Thoracic aorta (tissue), 2 donors: ENCODE results near the gene WNT3. TPM values are rescaled to one million over a fixed set of nuclear protein-coding genes. Genes with fewer than 3 reads are reported as not detected.
"Not testable (repeated sequence)": the region's sequence is repeated elsewhere in the genome, so short reads cannot be mapped to it uniquely, and the experiment has no call there.

Experiments used
- ATAC-seq: fragments of 150-250 bp; one replicate; pipeline ENCODE4 v1.8.0; 2017; ENCODE audit warnings: low read depth; ENCODE audit not compliant: insufficient number of reproducible peaks, low FRiP score
- DNase-seq: peaks from one replicate; pipeline ENCODE4 v3.0.0-alpha.2; 2020; ENCODE audit warnings: low spot score
- H3K27ac ChIP-seq, 2 donors: fragments of 200-600 bp; sonication (generic); 1 replicate in 1 of 2; 2 replicates in 1 of 2; pipeline ENCODE4 v1.5.1; 2016; ENCODE audit warnings: mild to moderate bottlenecking in 2 of 2, moderate library complexity in 2 of 2
- H3K27me3 ChIP-seq: fragments of 200-600 bp; sonication (generic); replicated peaks from 2 replicates; pipeline ENCODE4 v1.6.0; 2016; ENCODE audit warnings: mild to moderate bottlenecking; ENCODE audit not compliant: insufficient read depth
- H3K36me3 ChIP-seq: fragments of 200-600 bp; sonication (generic); one replicate; pipeline ENCODE4 v1.5.1; 2016
- H3K4me1 ChIP-seq, 2 donors: fragments of 200-600 bp; sonication (generic); 1 replicate in 1 of 2; 2 replicates in 1 of 2; pipeline versions ENCODE4 v1.5.1 to v1.6.0; 2016; ENCODE audit warnings: low read depth in 2 of 2, mild to moderate bottlenecking in 1 of 2; ENCODE audit not compliant: control insufficient read depth in 1 of 2
- H3K4me3 ChIP-seq: fragments of 200-600 bp; sonication (generic); 2 replicates; pipeline ENCODE4 v1.5.1; 2016; ENCODE audit warnings: mild to moderate bottlenecking
- H3K9me3 ChIP-seq: fragments of 200-600 bp; sonication (generic); 2 replicates; pipeline ENCODE4 v1.5.1; 2016
- total RNA-seq, 2 donors: library from RNA; depleted of rRNA; stranded (reverse); fragments of >200 nt; gene quantifications; one replicate each; pipeline versions ENCODE4 v1.1.0 to v1.2.3, GENCODE V29; 2016
- TF ChIP-seq, protein P1 (sequence below): fragments of 200-600 bp; sonication (generic); IDR thresholded peaks from one replicate; pipeline ENCODE4 v1.5.1; 2019; ENCODE audit warnings: antibody characterized with exemption

Gene WNT3
- total RNA-seq, 2 donors from 2014 or later = 0.27 to 0.35 TPM

- Histone ChIP-seq H3K27me3 (peaks cover 4% of the 10 kb centered on the region), H3K36me3 (no peaks in the 10 kb centered on the region), H3K9me3 (no peaks in the 10 kb centered on the region), H3K27ac (no peak overlapping the region), H3K4me1 (no peaks in the 10 kb centered on the region), H3K4me3 (no peak overlapping the region)
- TF ChIP-seq, protein P1, sequence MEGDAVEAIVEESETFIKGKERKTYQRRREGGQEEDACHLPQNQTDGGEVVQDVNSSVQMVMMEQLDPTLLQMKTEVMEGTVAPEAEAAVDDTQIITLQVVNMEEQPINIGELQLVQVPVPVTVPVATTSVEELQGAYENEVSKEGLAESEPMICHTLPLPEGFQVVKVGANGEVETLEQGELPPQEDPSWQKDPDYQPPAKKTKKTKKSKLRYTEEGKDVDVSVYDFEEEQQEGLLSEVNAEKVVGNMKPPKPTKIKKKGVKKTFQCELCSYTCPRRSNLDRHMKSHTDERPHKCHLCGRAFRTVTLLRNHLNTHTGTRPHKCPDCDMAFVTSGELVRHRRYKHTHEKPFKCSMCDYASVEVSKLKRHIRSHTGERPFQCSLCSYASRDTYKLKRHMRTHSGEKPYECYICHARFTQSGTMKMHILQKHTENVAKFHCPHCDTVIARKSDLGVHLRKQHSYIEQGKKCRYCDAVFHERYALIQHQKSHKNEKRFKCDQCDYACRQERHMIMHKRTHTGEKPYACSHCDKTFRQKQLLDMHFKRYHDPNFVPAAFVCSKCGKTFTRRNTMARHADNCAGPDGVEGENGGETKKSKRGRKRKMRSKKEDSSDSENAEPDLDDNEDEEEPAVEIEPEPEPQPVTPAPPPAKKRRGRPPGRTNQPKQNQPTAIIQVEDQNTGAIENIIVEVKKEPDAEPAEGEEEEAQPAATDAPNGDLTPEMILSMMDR = peak; percentile 11
- no peak for ATAC-seq
- no peak for DNase-seq
Observed at GRCh38 chr17:46842835-46843234, 24.3 kb upstream of the WNT3 start.

DNA sequence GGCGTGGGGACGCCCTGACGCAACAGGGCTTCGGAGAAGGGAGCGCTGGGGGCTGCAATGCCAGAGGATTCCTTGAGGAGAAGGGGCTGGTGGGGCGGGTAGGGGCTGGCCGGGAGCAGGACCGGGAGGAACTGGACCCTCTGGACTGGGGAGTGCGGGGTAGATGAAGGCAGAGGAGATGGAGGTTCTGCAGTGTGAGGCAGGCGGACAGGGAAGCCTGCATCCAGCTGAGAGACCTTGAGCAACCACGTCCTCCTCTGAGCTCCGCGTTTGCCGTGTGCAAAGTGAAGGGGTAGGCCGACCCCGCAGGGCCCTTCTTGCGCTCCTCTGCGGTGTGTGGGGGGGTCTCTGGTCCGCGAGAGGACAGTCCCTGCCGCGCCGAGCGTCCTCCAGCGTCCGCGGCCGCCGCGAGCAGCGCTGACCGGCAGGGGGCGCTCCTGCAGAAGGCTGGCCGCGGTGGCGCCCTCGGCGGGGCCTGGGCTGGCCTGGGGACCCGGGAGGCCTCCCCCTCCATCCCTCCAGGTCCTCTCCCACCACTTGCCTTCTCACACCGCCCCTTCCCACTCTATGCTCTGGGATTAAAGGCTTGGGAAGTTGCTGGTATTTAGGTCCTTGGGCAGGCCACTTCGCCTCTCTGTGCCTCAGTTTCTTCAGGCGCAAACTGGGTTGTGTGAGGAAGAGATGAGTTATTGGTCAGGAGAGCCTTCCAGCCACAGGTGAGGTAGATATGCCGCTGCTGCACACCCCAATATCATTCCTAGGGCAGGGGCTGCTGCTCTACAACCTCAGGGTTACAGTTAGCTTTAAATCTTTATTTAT lies 23.3 kb upstream of the WNT3 start:
- TF ChIP-seq, protein P1 = peak; percentile 54
- Histone ChIP-seq H3K4me3 (no peak overlapping the region), H3K27ac (no peak overlapping the region), H3K9me3 (no peaks in the 10 kb centered on the region), H3K36me3 (no peaks in the 10 kb centered on the region), H3K27me3 (no peaks in the 10 kb centered on the region), H3K4me1 (no peaks in the 10 kb centered on the region)
- DNase-seq (no peak), ATAC-seq (no peak)

DNA sequence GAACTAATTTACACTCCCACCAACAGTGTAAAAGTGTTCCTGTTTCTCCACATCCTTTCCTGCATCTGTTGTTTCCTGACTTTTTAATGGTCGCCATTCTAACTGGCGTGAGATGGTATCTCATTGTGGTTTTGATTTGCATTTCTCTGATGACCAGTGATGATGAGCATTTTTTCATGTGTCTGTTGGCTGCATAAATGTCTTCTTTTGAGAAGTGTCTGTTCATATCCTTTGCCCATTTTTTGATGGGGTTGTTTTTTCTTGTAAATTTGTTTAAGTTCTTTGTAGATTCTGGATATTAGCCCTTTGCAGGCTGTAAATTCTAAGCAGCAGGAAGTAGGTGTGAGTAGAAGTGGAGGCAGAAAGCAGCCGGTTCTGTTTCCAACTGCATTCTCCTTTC lies 22.1 kb upstream of the WNT3 start:
- H3K27ac ChIP-seq, H3K27me3 ChIP-seq, ATAC-seq, H3K36me3 ChIP-seq, H3K4me3 ChIP-seq, H3K4me1 ChIP-seq, H3K9me3 ChIP-seq, DNase-seq: not testable (repeated sequence)

GRCh38 chr17:46839211-46839610 lies 20.7 kb upstream of the WNT3 start:
- TF ChIP-seq, protein P1 = no peak
- H3K9me3 ChIP-seq = no peaks in the 10 kb centered on the region
- no peaks in the 10 kb centered on the region for H3K36me3 ChIP-seq
- no peaks in the 10 kb centered on the region for H3K4me1 ChIP-seq
- DNase-seq (no peak), ATAC-seq (no peak)
- no peak overlapping the region for H3K27ac ChIP-seq
- H3K27me3 ChIP-seq = no peaks in the 10 kb centered on the region
- no peak overlapping the region for H3K4me3 ChIP-seq

DNA sequence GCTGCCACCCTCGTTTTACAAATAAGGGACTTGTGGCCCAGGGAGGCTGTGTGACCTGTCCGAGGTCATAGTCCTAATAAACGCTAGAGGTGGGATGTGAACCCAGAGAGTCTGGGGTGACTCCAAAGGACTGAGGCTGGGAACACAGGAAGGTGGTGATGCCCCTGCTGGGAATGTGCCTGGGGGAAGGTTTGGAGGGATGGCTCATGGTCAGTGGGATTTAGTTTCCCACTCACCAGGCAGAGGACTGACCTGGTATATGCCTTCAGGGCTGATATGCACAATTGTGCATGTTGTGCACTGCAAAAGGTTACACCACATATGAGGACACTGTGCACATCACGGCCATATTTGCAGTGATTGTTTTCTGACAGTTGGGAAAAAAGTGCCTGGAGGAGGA lies 19.0 kb upstream of the WNT3 start:
- H3K36me3 ChIP-seq = no peaks in the 10 kb centered on the region
- no peak for DNase-seq
- ATAC-seq = no peak
- H3K4me3 ChIP-seq = no peak overlapping the region
- H3K4me1 ChIP-seq = no peaks in the 10 kb centered on the region
- H3K27me3 ChIP-seq = no peaks in the 10 kb centered on the region
- H3K9me3 ChIP-seq = no peaks in the 10 kb centered on the region
- no peak overlapping the region for H3K27ac ChIP-seq
- TF ChIP-seq, protein P1 = no peak

DNA sequence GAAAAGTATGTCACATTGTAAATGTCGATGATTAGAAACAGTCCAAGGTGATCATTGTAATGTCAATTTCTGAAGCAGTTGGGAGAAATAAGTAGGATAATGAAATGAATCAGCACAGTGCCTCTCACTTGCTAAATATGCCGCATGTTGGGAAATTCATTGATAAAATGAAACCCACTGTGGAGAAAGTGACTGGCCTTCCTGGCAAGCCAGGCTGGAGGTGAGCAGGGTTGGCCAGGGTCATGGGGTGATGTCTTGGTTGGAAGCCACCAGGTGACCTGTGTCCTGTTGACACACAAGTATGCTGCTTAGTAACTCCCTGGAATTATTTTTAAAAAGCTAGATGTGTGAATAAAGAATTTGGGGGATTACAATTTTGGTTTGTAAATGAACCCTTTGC lies 18.0 kb upstream of the WNT3 start:
- ATAC-seq (no peak), DNase-seq (no peak)
- Histone ChIP-seq H3K27me3 (no peaks in the 10 kb centered on the region), H3K4me3 (no peak overlapping the region), H3K27ac (no peak overlapping the region), H3K9me3 (no peaks in the 10 kb centered on the region), H3K36me3 (no peaks in the 10 kb centered on the region), H3K4me1 (no peaks in the 10 kb centered on the region)
- TF ChIP-seq, protein P1 = no peak
